HG02870 (cell line): ENCODE data around the gene MICU1.
"Not testable (repeated sequence)": the region's sequence is repeated elsewhere in the genome, so short reads cannot be mapped to it uniquely, and the experiment has no call there.

Experiments
- ATAC-seq: cut with Tn5 transposase; IDR thresholded peaks from one replicate; pipeline ENCODE4 v1.9.1; 2021; ENCODE audit warnings: mild to moderate bottlenecking, moderate library complexity; ENCODE audit not compliant: unreplicated experiment

Gene MICU1

GRCh38 chr10:72625608-72626443, at the start of gene MICU1:
Gene MICU1, minus strand, starts transcription at chr10:72626079. Its CDS starts 59,286 bp downstream, at chr10:72566793.
- peak; percentile 96 for ATAC-seq

GRCh38 chr10:72674174-72674573, 48.3 kb upstream of the MICU1 start:
- ATAC-seq = not testable (repeated sequence)

GRCh38 chr10:72673280-72673679, 47.4 kb upstream of the MICU1 start:
- ATAC-seq = no peak

GRCh38 chr10:72667207-72667864, 41.5 kb upstream of the MICU1 start:
- ATAC-seq = no peak

- no peak for ATAC-seq
Measured at GRCh38 chr10:72665925-72666324, 40.0 kb upstream of the MICU1 start.

GRCh38 chr10:72663971-72664370, 38.1 kb upstream of the MICU1 start:
- no peak for ATAC-seq

- ATAC-seq = no peak
Measured at GRCh38 chr10:72661431-72661830, 35.6 kb upstream of the MICU1 start.

GRCh38 chr10:72660220-72660619, 34.3 kb upstream of the MICU1 start:
- ATAC-seq = no peak

- no peak for ATAC-seq
Measured at GRCh38 chr10:72659694-72660093, 33.8 kb upstream of the MICU1 start.

GRCh38 chr10:72658696-72659400, 33.0 kb upstream of the MICU1 start:
- ATAC-seq = no peak

- no peak for ATAC-seq
Measured at GRCh38 chr10:72654720-72655119, 28.8 kb upstream of the MICU1 start.

- ATAC-seq = no peak
Measured at GRCh38 chr10:72653383-72654096, 27.7 kb upstream of the MICU1 start.

- no peak for ATAC-seq
Measured at GRCh38 chr10:72649291-72649690, 23.4 kb upstream of the MICU1 start.

GRCh38 chr10:72648301-72648700, 22.4 kb upstream of the MICU1 start:
- ATAC-seq = no peak

- not testable (repeated sequence) for ATAC-seq
Measured at GRCh38 chr10:72646971-72647370, 21.1 kb upstream of the MICU1 start.

- ATAC-seq = no peak
Measured at GRCh38 chr10:72645263-72645858, 19.5 kb upstream of the MICU1 start.

GRCh38 chr10:72642318-72642717, 16.4 kb upstream of the MICU1 start:
- ATAC-seq = no peak

GRCh38 chr10:72639441-72639873, 13.6 kb upstream of the MICU1 start:
- ATAC-seq = no peak

- no peak for ATAC-seq
Measured at GRCh38 chr10:72638586-72639440, 12.9 kb upstream of the MICU1 start.
